HCT116 (cell line): Measurements from ENCODE around the gene SLC22A2. TPM values are rescaled to one million over a fixed set of nuclear protein-coding genes. Genes with fewer than 3 reads are reported as not detected.

Experiments
- ATAC-seq: fragments of 200-7000 bp; cut with Tn5 transposase; 2 replicates; pipeline ENCODE4 v1.9.1; 2020; ENCODE audit warnings: mild to moderate bottlenecking, moderate library complexity
- BruUV-seq: library from RNA; stranded (reverse); fragments of 400-500 nt; replicated peaks from 2 replicates; lab custom pipeline; 2021; lab: Mats Ljungman, UMichigan
- CTCF ChIA-PET: fragments of 300-600 bp; sonication (Branson Sonifier 250); formaldehyde crosslinking; loops from one replicate; lab custom pipeline; 2021; ENCODE audit warnings: antibody characterized with exemption; lab: Charles Lee
- POLR2A ChIA-PET: fragments of 300-600, 350-600 bp; sonication (Branson Sonifier 250); formaldehyde crosslinking; loops from one replicate; lab custom pipeline; 2021; ENCODE audit warnings: antibody characterized with exemption; lab: Charles Lee
- RAD21 ChIA-PET, 2 experiments: fragments of 300-600 bp; sonication (Branson Sonifier 250); formaldehyde crosslinking; loops; one replicate each; lab custom pipeline; 2023; ENCODE audit warnings: low total read pairs in 2 of 2; ENCODE audit not compliant: uncharacterized antibody in 2 of 2, unreplicated experiment in 2 of 2, low non-redundant PET in 1 of 2; lab: Charles Lee
- DNase-seq: peaks from one replicate; pipeline ENCODE4 v3.0.0-alpha.2; 2010; ENCODE audit warnings: low read depth, low spot score
- H2AFZ ChIP-seq: fragments of 200-600 bp; shearing (Covaris generic), sonication (generic); 2 replicates; pipeline ENCODE4 v1.6.1; 2017; ENCODE audit warnings: low read depth, mixed run types, mixed read lengths, antibody characterized with exemption, low read length; ENCODE audit not compliant: poor library complexity, severe bottlenecking
- H3K27ac ChIP-seq: 2 replicates; pipeline ENCODE4 v1.5.1; 2012; ENCODE audit warnings: low read depth, low read length
- H3K27me3 ChIP-seq: fragments of 200-600 bp; sonication (generic); 2 replicates; pipeline ENCODE4 v1.6.1; 2016; ENCODE audit warnings: mixed run types, low read length, mixed read lengths; ENCODE audit not compliant: insufficient read depth
- H3K36me3 ChIP-seq, 2 experiments: fragments of 200-500 bp in 1 of 2; fragments of 200-600 bp in 1 of 2; sonication (Bioruptor generic) in 1 of 2; sonication (generic) in 1 of 2; 2 replicates each; pipeline versions ENCODE4 v1.5.1 to v1.6.1; 2014 to 2016; ENCODE audit warnings: low read length in 2 of 2, inconsistent platforms in 1 of 2, mixed read lengths in 1 of 2, mixed run types in 1 of 2; ENCODE audit not compliant: insufficient read depth in 2 of 2, control insufficient read depth in 1 of 2
- H3K4me1 ChIP-seq, 2 experiments: fragments of 200-600 bp in 1 of 2; sonication (generic) in 1 of 2; 2 replicates each; pipeline versions ENCODE4 v1.5.1 to v1.6.1; 2012 to 2017; ENCODE audit warnings: low read length in 2 of 2, inconsistent platforms in 1 of 2, mild to moderate bottlenecking in 1 of 2, mixed read lengths in 1 of 2, mixed run types in 1 of 2, moderate library complexity in 1 of 2; ENCODE audit not compliant: insufficient read depth in 2 of 2, control insufficient read depth in 1 of 2
- H3K4me2 ChIP-seq: fragments of 200-600 bp; sonication (generic); 2 replicates; pipeline ENCODE4 v1.6.1; 2017; ENCODE audit warnings: mixed run types, low read length, mixed read lengths
- H3K4me3 ChIP-seq, 2 experiments: fragments of 200-600 bp in 1 of 2; sonication (generic) in 1 of 2; replicated peaks in 1 of 2; 2 replicates each; pipeline ENCODE4 v1.5.1; 2011 to 2016; ENCODE audit warnings: low read length in 2 of 2, control low read depth in 1 of 2, low read depth in 1 of 2, mild to moderate bottlenecking in 1 of 2, mixed read lengths in 1 of 2, mixed run types in 1 of 2
- H3K79me2 ChIP-seq: fragments of 200-600 bp; sonication (generic); 2 replicates; pipeline ENCODE4 v1.6.1; 2017; ENCODE audit warnings: mild to moderate bottlenecking, mixed run types, low read length, moderate library complexity, mixed read lengths; ENCODE audit not compliant: insufficient read depth
- H3K9ac ChIP-seq: fragments of 200-600 bp; sonication (generic); 2 replicates; pipeline ENCODE4 v1.6.1; 2016; ENCODE audit warnings: low read length, mixed read lengths
- H3K9me2 ChIP-seq: fragments of 200-600 bp; sonication (generic), shearing (Covaris generic); 2 replicates; pipeline ENCODE4 v1.6.1; 2017; ENCODE audit warnings: mixed run types, mild to moderate bottlenecking, moderate library complexity; ENCODE audit not compliant: insufficient read depth
- H3K9me3 ChIP-seq, 2 experiments: fragments of 200-500 bp in 1 of 2; fragments of 200-600 bp in 1 of 2; sonication (Bioruptor generic) in 1 of 2; sonication (generic) in 1 of 2; 2 replicates each; pipeline ENCODE4 v1.6.1; 2014 to 2017; ENCODE audit warnings: low read length in 2 of 2, mixed read lengths in 2 of 2, inconsistent platforms in 1 of 2, low read depth in 1 of 2, mild to moderate bottlenecking in 1 of 2, mixed run types in 1 of 2, moderate library complexity in 1 of 2; ENCODE audit not compliant: control insufficient read depth in 1 of 2, insufficient read depth in 1 of 2
- H4K20me1 ChIP-seq: fragments of 200-600 bp; sonication (generic), shearing (Covaris generic); 2 replicates; pipeline ENCODE4 v1.6.1; 2017; ENCODE audit warnings: mixed run types, mild to moderate bottlenecking, moderate library complexity; ENCODE audit not compliant: insufficient read depth
- RAD21 ChIP-seq: IDR thresholded peaks from 2 replicates; pipeline ENCODE4 v1.6.1; 2012; ENCODE audit warnings: low read depth, mild to moderate bottlenecking
- REST ChIP-seq: IDR thresholded peaks from 2 replicates; pipeline ENCODE4 v1.6.1; 2012; ENCODE audit warnings: low read depth
- SP1 ChIP-seq: IDR thresholded peaks from 2 replicates; pipeline ENCODE4 v1.6.1; 2012; ENCODE audit warnings: low read depth
- YY1 ChIP-seq: IDR thresholded peaks from 2 replicates; pipeline ENCODE4 v1.6.1; 2011; ENCODE audit warnings: low read length, low read depth, moderate library complexity, mild to moderate bottlenecking; ENCODE audit not compliant: insufficient replicate concordance; ENCODE audit errors: extremely low read depth
- intact Hi-C: fragments of 100-400 bp; cut with micrococcal nuclease; formaldehyde crosslinking; loops from 2 replicates; pipeline ENCODE4 v1.10.0; 2022
- total RNA-seq: library from RNA; stranded (reverse); gene quantifications from one replicate; pipeline ENCODE4 v1.2.1, GENCODE V29; 2021; ENCODE audit not compliant: unreplicated experiment
- TF ChIP-seq, protein P1 (sequence below), 3 experiments: fragments of 200-600 bp in 1 of 3; sonication (generic) in 1 of 3; IDR thresholded peaks in 2 of 3; conservative IDR thresholded peaks in 1 of 3; 2 replicates each; pipeline ENCODE4 v1.5.1; 2012 to 2017; ENCODE audit warnings: low read depth in 2 of 3, low read length in 2 of 3, antibody characterized with exemption in 1 of 3, borderline replicate concordance in 1 of 3, control low read depth in 1 of 3, mild to moderate bottlenecking in 1 of 3, mixed read lengths in 1 of 3, mixed run types in 1 of 3, moderate library complexity in 1 of 3; ENCODE audit not compliant: insufficient read depth in 1 of 3

Gene SLC22A2
- total RNA-seq, 1 experiment from 2014 or later: not detected

- POLR2A ChIA-PET: no interaction called here
- no peak overlapping the region for H2AFZ ChIP-seq
- H3K4me3 ChIP-seq: no peak overlapping the region
- no peaks in the 10 kb centered on the region for H4K20me1 ChIP-seq
- no peak overlapping the region for H3K9ac ChIP-seq
- H3K9me3 ChIP-seq: no peaks in the 10 kb centered on the region
- H3K4me1 ChIP-seq: peaks cover 0 to 8% of the 10 kb centered on the region in 2 experiments; a peak in 2 of 4 replicates
- intact Hi-C loops: loop anchor here (5.0 to 10.0 kb wide), 2 partner anchors 163 to 435 kb away; no protein-coding TSS in a partner anchor
- no peak overlapping the region for H3K27ac ChIP-seq
- DNase-seq (no peak), ATAC-seq (peak; percentile 79)
- RAD21 ChIA-PET: no interaction called here
- CTCF ChIA-PET: interaction anchor here (1.0 to 2.3 kb wide), 3 partner anchors 76 to 434 kb away, joined by 5 to 10 read pairs (median 9); no protein-coding TSS in a partner anchor
- no peaks in the 10 kb centered on the region for H3K79me2 ChIP-seq
- BruUV-seq: no TSS peak
- no peak overlapping the region for H3K4me2 ChIP-seq
- H3K36me3 ChIP-seq: no peaks in the 10 kb centered on the region
- H3K27me3 ChIP-seq: no peaks in the 10 kb centered on the region
- H3K9me2 ChIP-seq: no peaks in the 10 kb centered on the region
- TF ChIP-seq REST: no peak
- TF ChIP-seq, protein P1, sequence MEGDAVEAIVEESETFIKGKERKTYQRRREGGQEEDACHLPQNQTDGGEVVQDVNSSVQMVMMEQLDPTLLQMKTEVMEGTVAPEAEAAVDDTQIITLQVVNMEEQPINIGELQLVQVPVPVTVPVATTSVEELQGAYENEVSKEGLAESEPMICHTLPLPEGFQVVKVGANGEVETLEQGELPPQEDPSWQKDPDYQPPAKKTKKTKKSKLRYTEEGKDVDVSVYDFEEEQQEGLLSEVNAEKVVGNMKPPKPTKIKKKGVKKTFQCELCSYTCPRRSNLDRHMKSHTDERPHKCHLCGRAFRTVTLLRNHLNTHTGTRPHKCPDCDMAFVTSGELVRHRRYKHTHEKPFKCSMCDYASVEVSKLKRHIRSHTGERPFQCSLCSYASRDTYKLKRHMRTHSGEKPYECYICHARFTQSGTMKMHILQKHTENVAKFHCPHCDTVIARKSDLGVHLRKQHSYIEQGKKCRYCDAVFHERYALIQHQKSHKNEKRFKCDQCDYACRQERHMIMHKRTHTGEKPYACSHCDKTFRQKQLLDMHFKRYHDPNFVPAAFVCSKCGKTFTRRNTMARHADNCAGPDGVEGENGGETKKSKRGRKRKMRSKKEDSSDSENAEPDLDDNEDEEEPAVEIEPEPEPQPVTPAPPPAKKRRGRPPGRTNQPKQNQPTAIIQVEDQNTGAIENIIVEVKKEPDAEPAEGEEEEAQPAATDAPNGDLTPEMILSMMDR (IDR thresholded peaks at IDR 0.05 in 2 of 3, conservative IDR thresholded peaks at IDR 0.05 in 1 of 3; ENCODE audit: borderline replicate concordance in 1 of 3, insufficient read depth in 1 of 3, low read depth in 2 of 3, low read length in 2 of 3): peak; percentile 24 to 27 (median 26); a peak in 2 of 6 replicates
- no peak for TF ChIP-seq YY1
- peak; percentile 55 for TF ChIP-seq RAD21
- no peak for TF ChIP-seq SP1
- TF ChIP-seq, all 23 proteins: peak for 2
Observed at GRCh38 chr6:160297310-160297709, 38.7 kb upstream of the SLC22A2 start.
